GM13976 (cell line): Measurements from ENCODE around the gene INVS.

Experiments used
- DNase-seq: peaks from one replicate; pipeline ENCODE4 v3.0.0; 2012; ENCODE audit warnings: low spot score
- CTCF ChIP-seq: IDR thresholded peaks from 2 replicates; pipeline ENCODE4 v1.5.1; 2012; ENCODE audit warnings: borderline replicate concordance, mild to moderate bottlenecking; ENCODE audit not compliant: insufficient read depth; ENCODE audit errors: extremely low read depth, missing control alignments, control extremely low read depth
- in situ Hi-C: fragments of 300-500 bp; cut with MboI; formaldehyde crosslinking; loops from one replicate; pipeline ENCODE4 v1.12.0; 2022; ENCODE audit warnings: low sequenced_read_pairs, mixed read lengths, inconsistent platforms; ENCODE audit not compliant: unreplicated experiment

INVS gene

GRCh38 chr9:100098887-100099721, at the start of gene INVS, which contains the start of gene ERP44:
TSS of gene INVS (plus strand) at chr9:100099243. CDS start at chr9:100104522, 5,279 bp downstream.
TSS of gene ERP44 (minus strand) at chr9:100099000. CDS start at chr9:100098840, 160 bp downstream.
- in situ Hi-C loops = no loop called here
- peak; percentile 96 for DNase-seq
- no peak for TF ChIP-seq CTCF

DNA sequence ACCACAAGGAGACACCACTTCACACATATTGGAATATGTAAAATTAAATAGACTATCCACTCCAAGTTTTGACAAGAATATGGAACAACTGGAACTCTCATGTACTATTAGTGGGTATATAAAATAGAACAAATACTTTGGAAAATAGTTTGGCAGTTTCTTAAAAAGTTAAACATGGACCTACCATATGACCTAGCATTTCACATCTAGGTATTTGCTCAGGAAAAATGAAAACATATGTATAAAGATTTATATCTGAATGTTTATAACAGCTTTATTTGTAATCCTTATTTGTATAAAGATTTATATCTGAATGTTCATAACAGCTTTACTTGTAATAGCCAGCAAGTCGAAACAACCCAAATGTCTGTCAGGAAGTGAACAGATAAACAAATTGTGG, 49.5 kb upstream of the INVS start:
- DNase-seq = no peak
- TF ChIP-seq CTCF = no peak

GRCh38 chr9:100052375-100052774, 46.7 kb upstream of the INVS start:
- no peak for TF ChIP-seq CTCF
- in situ Hi-C loops = no loop called here
- DNase-seq = no peak

More for the DNA sequence above, 49.5 kb upstream of the INVS start:
- in situ Hi-C loops = no loop called here

- DNase-seq = no peak
- in situ Hi-C loops = no loop called here
- no peak for TF ChIP-seq CTCF
Measured at GRCh38 chr9:100056561-100056960, 42.5 kb upstream of the INVS start.

DNA sequence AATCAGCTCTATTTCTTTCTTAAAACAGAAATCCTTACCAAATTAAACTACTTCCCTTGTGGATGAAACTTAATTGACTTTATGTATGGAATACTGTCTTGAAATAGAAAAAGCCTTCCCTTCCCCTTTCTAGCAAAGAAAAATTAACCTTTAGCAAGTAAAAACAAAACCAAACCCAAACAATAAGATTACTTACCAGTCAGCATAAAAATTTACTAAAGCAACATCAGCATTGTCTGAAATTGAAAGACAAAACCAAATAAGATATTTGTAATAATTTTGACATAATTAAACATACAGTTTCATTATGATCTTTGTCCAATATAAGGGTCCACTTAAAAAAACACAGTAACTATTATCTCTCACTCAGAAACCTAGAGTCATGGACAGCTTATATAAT, 41.4 kb upstream of the INVS start:
- in situ Hi-C loops = no loop called here

More for the DNA sequence above, 41.4 kb upstream of the INVS start:
- no peak for DNase-seq
- TF ChIP-seq CTCF = no peak
